Middle frontal gyrus (tissue), 1 donor: ENCODE measurements around the gene OTOR.

Source experiments
- DNase-seq: peaks from one replicate; pipeline ENCODE4 v3.0.0-alpha.2; 2015; ENCODE audit warnings: low spot score; ENCODE audit errors: extremely low spot score

Gene OTOR

GRCh38 chr20:16748308-16748900 lies at the start of gene OTOR:
TSS of gene OTOR (plus strand) at chr20:16748358. CDS start at chr20:16748402, 44 bp downstream.
- no peak for DNase-seq

- DNase-seq, result no peak
These were observed 48.9 kb upstream of the OTOR start for GRCh38 chr20:16699293-16699692.

- no peak for DNase-seq
These were observed 46.9 kb upstream of the OTOR start for GRCh38 chr20:16701296-16701695.

GRCh38 chr20:16703570-16703969 lies 44.6 kb upstream of the OTOR start:
- DNase-seq, result no peak

- no peak for DNase-seq
These were observed 40.5 kb upstream of the OTOR start for GRCh38 chr20:16707674-16708073.

GRCh38 chr20:16708602-16709001 lies 39.6 kb upstream of the OTOR start:
- DNase-seq, result no peak

- DNase-seq, result no peak
These were observed 39.1 kb upstream of the OTOR start for GRCh38 chr20:16709017-16709416.

GRCh38 chr20:16710781-16711180 lies 37.4 kb upstream of the OTOR start:
- DNase-seq, result no peak

- no peak for DNase-seq
These were observed 36.4 kb upstream of the OTOR start for GRCh38 chr20:16711661-16712258.

GRCh38 chr20:16712511-16712947 lies 35.6 kb upstream of the OTOR start:
- DNase-seq, result no peak

- DNase-seq, result no peak
These were observed 35.1 kb upstream of the OTOR start for GRCh38 chr20:16713066-16713465.

- no peak for DNase-seq
These were observed 33.9 kb upstream of the OTOR start for GRCh38 chr20:16714242-16714641.

- DNase-seq, result peak; percentile 46
These were observed 33.4 kb upstream of the OTOR start for GRCh38 chr20:16714751-16715150.

GRCh38 chr20:16719421-16719820 lies 28.7 kb upstream of the OTOR start:
- no peak for DNase-seq

GRCh38 chr20:16729080-16729479 lies 19.1 kb upstream of the OTOR start:
- no peak for DNase-seq

GRCh38 chr20:16729565-16730460 lies 18.3 kb upstream of the OTOR start, which contains the start of gene SNRPB2:
TSS of gene SNRPB2 (plus strand) at chr20:16730026. CDS start at chr20:16731703, 1,677 bp downstream.
- peak; percentile 88 for DNase-seq

GRCh38 chr20:16732506-16733152 lies 15.5 kb upstream of the OTOR start:
- DNase-seq, result no peak

GRCh38 chr20:16740365-16741072 lies 7.6 kb upstream of the OTOR start:
- no peak for DNase-seq

- no peak for DNase-seq
These were observed 3.9 kb upstream of the OTOR start for GRCh38 chr20:16744178-16744807.

GRCh38 chr20:16745204-16745603 lies 3.0 kb upstream of the OTOR start:
- DNase-seq, result no peak
